KMS-11 (cell line): ENCODE measurements around the gene TTLL4.

ENCODE experiments used
- H2AFZ ChIP-seq: fragments of 200-600 bp; sonication (generic); 2 replicates; pipeline ENCODE4 v1.6.1; 2016; ENCODE audit warnings: antibody characterized with exemption, mixed run types, low read depth
- H3K27ac ChIP-seq: fragments of 200-600 bp; sonication (generic); 2 replicates; pipeline ENCODE4 v1.6.1; 2016; ENCODE audit warnings: mild to moderate bottlenecking, mixed run types
- H3K27me3 ChIP-seq: fragments of 200-600 bp; sonication (generic); 2 replicates; pipeline ENCODE4 v1.6.1; 2017; ENCODE audit warnings: mild to moderate bottlenecking, low read depth, mixed run types, moderate library complexity; ENCODE audit not compliant: insufficient read depth
- H3K36me3 ChIP-seq: fragments of 200-600 bp; sonication (generic); 2 replicates; pipeline ENCODE4 v1.6.1; 2017; ENCODE audit warnings: mild to moderate bottlenecking, mixed run types; ENCODE audit not compliant: insufficient read depth
- H3K4me1 ChIP-seq: fragments of 200-600 bp; sonication (generic); 2 replicates; pipeline ENCODE4 v1.6.1; 2016; ENCODE audit warnings: mild to moderate bottlenecking, low read depth, mixed run types; ENCODE audit not compliant: poor library complexity, severe bottlenecking
- H3K4me2 ChIP-seq: fragments of 200-600 bp; sonication (generic); 2 replicates; pipeline ENCODE4 v1.7.0; 2016; ENCODE audit warnings: mild to moderate bottlenecking, mixed run types
- H3K4me3 ChIP-seq: fragments of 200-600 bp; sonication (generic); IDR thresholded peaks from 2 replicates; pipeline ENCODE4 v1.6.1; 2017; ENCODE audit warnings: low read depth, low read length, mixed read lengths; ENCODE audit not compliant: insufficient read depth
- H3K79me2 ChIP-seq: fragments of 200-600 bp; sonication (generic); 2 replicates; pipeline ENCODE4 v1.6.1; 2016; ENCODE audit warnings: low read depth, mixed run types; ENCODE audit not compliant: insufficient read depth
- H3K9ac ChIP-seq: fragments of 200-600 bp; sonication (generic); 2 replicates; pipeline ENCODE4 v1.6.1; 2016; ENCODE audit warnings: mild to moderate bottlenecking, mixed run types
- H4K20me1 ChIP-seq: fragments of 200-600 bp; sonication (generic); 2 replicates; pipeline ENCODE4 v1.6.1; 2016; ENCODE audit warnings: mild to moderate bottlenecking, mixed run types; ENCODE audit not compliant: insufficient read depth
- TF ChIP-seq, protein P1 (sequence below): fragments of 200-600 bp; sonication (generic); conservative IDR thresholded peaks from 2 replicates; pipeline ENCODE4 v1.6.1; 2017; ENCODE audit warnings: low read depth, mild to moderate bottlenecking, antibody characterized with exemption, low read length, moderate library complexity, mixed read lengths

The TTLL4 gene

GRCh38 chr2:218743068-218743467 is 32.4 kb downstream of the TTLL4 start:
- Histone ChIP-seq H3K4me1 (peaks cover 17% of the 10 kb centered on the region), H3K4me3 (no peak overlapping the region), H3K27ac (no peak overlapping the region), H2AFZ (no peak overlapping the region), H3K9ac (no peak overlapping the region), H4K20me1 (no peaks in the 10 kb centered on the region), H3K4me2 (no peak overlapping the region), H3K27me3 (no peaks in the 10 kb centered on the region), H3K79me2 (no peaks in the 10 kb centered on the region), H3K36me3 (no peaks in the 10 kb centered on the region; the same call in 1 of the 2 replicates)
- TF ChIP-seq, protein P1, sequence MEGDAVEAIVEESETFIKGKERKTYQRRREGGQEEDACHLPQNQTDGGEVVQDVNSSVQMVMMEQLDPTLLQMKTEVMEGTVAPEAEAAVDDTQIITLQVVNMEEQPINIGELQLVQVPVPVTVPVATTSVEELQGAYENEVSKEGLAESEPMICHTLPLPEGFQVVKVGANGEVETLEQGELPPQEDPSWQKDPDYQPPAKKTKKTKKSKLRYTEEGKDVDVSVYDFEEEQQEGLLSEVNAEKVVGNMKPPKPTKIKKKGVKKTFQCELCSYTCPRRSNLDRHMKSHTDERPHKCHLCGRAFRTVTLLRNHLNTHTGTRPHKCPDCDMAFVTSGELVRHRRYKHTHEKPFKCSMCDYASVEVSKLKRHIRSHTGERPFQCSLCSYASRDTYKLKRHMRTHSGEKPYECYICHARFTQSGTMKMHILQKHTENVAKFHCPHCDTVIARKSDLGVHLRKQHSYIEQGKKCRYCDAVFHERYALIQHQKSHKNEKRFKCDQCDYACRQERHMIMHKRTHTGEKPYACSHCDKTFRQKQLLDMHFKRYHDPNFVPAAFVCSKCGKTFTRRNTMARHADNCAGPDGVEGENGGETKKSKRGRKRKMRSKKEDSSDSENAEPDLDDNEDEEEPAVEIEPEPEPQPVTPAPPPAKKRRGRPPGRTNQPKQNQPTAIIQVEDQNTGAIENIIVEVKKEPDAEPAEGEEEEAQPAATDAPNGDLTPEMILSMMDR: no peak

GRCh38 chr2:218744615-218745014 is 34.0 kb downstream of the TTLL4 start:
- Histone ChIP-seq H3K36me3 (no peaks in the 10 kb centered on the region), H3K9ac (no peak overlapping the region), H2AFZ (no peak overlapping the region)

GRCh38 chr2:218745160-218745558 is 34.5 kb downstream of the TTLL4 start:
- Histone ChIP-seq H4K20me1 (no peaks in the 10 kb centered on the region), H3K4me2 (no peak overlapping the region), H2AFZ (no peak overlapping the region), H3K4me3 (no peak overlapping the region), H3K27me3 (no peaks in the 10 kb centered on the region), H3K4me1 (peaks cover 17% of the 10 kb centered on the region), H3K79me2 (no peaks in the 10 kb centered on the region), H3K27ac (no peak overlapping the region), H3K36me3 (no peaks in the 10 kb centered on the region), H3K9ac (no peak overlapping the region)
- TF ChIP-seq, protein P1: no peak

More at GRCh38 chr2:218744615-218745014, 34.0 kb downstream of the TTLL4 start:
- Histone ChIP-seq H4K20me1 (no peaks in the 10 kb centered on the region), H3K27me3 (no peaks in the 10 kb centered on the region), H3K27ac (no peak overlapping the region), H3K4me2 (no peak overlapping the region), H3K4me3 (no peak overlapping the region), H3K4me1 (peaks cover 17% of the 10 kb centered on the region), H3K79me2 (no peaks in the 10 kb centered on the region)
- TF ChIP-seq, protein P1: no peak

DNA sequence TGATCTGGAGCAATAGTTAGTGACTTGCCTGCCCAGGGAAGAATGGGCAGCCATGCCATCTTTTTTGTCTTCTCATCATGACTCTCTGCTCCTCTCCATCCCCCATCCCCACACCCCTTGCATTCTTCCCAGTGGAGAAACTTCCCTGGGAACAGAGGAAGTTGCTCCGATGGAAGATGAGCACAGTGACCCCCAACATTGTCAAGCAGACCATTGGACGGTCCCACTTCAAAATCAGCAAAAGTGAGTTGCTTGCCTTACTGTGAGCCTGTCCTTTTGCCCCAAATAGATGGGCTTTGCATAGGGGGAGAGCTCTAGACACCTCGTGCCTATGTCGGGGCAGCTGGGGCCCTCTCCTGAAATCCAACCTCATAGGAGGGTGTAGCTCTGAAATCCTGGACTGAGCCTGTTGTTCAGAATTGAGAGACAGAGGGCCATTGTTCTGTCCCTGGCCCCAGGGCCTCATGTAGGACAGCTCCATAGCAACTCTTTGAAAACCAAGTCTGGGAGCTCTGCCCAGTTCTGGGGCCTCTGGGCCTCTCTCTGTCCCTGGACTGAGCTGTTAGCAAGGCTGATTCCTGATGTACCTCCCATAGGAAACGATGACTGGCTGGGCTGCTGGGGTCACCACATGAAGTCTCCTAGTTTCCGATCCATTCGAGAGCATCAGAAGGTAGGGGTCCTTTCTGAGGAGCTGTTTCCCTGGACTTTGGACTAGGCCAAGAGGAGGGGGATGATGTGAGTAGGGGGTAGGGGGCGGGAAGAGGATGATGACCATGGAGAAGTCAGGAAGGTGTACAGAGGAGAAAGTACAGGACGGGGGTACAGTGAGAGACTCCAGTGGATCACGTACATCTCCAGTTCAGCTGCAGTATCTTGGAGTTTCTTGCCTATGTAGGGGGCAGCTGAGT is 35.2 kb downstream of the TTLL4 start:
- Histone ChIP-seq H3K9ac (no peak overlapping the region), H2AFZ (no peak overlapping the region), H3K36me3 (no peaks in the 10 kb centered on the region; the same call in 1 of the 2 replicates), H3K4me1 (peaks cover 17% of the 10 kb centered on the region), H3K27ac (no peak overlapping the region), H3K27me3 (no peaks in the 10 kb centered on the region), H3K4me3 (no peak overlapping the region), H3K4me2 (no peak overlapping the region), H3K79me2 (no peaks in the 10 kb centered on the region), H4K20me1 (no peaks in the 10 kb centered on the region)
- TF ChIP-seq, protein P1: no peak
